NCI-H1694 treated with DMSO at 0.1 percent for 48 hours (cell line): Measurements from ENCODE around the gene COL1A1.

ENCODE experiments used
- DNase-seq: peaks from one replicate; lab custom pipeline; 2025; lab: John Stamatoyannopoulos, UW

The COL1A1 gene

DNA sequence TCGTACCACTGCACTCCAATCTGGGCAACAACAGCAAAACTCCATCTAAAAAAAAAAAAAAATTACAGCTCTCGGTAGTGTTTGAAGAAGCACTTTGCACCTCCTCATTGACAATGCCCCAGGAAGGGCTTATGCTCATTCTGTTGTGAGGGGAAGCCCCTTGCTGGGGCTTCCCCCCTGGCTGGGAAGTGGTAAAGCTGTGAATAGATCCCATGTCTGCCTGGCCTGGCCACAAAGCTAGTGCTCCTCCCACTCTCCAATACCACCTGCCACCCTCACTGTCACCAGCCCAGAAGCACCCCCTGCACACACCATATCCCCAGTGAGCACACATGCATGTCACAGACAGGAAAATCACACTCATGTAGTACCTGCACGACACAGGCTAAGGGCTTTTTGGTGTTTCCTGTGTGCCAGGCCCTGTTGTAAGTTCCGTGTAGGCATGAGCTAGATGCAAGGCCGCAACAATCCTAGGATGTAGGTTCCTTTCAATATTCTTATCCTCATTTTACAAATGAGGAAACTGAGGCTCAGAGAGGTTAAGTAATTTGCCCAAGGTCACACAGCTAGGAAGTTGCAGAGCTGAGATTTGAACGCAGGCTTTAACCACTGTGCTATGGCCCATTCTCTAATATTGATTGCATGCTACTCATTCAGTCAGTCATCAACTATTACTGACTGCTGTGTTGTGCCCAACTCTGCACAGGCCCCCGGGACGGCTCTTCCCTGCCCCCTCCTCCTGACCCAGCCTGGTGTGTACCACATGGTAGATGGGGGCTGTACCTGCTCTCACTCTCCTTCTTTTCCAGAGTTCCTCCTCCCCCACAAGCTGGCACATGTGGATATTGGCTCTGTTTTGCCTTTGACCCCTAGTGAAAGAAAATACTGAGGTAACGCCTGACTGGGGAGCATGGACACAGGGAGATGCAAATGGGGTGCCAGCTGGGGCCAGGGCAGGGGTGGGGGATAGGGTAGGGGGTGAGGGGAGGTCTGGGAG is 11.9 kb upstream of the COL1A1 start:
- DNase-seq, result peak; percentile 79

DNA sequence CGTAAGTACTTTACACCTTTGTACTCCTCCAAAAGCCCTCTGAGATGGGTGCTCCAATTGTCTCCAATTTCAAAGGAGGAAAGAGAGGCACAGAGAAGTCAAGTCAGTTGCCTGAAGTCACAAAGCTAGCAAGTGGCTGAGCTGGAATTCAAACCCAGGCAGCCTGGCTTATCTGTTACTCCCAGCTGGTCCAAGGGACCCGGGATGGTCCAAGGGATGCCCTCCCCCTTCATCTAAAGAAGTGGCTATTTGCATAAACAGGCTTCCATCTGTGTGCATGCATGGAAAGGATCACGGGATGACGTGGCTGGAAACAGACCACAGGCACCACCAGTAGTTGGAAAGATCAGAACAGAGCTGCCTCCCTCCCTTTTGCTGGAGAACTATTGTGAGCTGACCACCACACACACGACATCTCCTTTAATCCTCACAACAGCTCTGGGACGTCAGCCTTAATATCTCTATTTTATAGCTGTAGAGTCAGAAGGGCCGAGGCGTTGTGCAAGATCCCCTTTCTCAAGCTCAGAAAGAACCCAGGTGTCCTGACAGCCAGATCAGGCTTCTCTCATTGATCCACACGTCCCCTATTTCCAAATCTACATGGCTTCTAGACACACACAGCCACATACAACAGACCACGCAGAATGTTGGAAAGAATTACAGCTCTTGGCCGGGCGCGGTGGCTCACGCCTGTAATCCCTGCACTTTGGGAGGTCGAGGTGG is 10.9 kb upstream of the COL1A1 start:
- DNase-seq, result no peak

DNA sequence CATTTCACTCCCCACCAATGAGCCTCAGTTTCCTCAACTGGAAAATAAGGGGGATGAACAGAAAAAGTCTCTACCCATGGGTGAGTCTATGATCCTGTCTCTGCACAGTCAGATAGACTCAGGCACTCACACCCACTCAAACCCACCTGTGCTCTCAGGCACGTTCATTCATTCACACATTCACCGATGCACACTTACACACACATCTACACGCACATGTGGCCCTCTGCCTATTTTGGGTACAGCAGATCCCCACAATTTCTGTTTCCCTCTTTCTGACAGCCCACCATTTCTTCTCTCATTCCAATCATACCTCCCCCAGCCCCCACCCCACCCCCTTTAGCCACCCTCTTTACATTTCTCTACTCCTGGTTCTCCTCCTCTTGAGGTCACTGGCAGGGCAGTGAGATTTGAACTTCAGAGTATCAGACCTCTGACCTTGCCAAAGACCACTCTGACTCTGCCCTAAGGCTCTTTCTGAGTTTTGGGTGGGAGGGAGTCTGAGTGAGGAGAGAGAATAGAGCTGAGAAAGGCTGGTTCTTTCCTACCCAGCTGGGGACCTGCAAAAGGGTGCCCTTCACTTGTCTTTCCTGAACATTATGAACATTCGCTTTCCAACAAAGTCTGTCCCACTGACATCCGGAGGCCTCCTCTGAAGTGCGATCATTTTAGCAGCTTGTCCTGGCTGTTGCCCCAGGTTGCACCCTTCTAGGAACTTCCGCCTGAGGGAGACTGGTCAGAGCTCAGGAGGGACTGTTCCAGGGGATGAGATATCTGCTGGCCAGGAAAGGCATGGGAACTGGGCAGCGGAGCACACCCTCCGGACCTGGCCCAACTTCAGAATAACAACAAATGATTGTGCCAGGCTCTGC is 10.1 kb upstream of the COL1A1 start:
- DNase-seq, result no peak

- DNase-seq, result no peak
Observed at GRCh38 chr17:50210240-50211225, 9.1 kb upstream of the COL1A1 start.

DNA sequence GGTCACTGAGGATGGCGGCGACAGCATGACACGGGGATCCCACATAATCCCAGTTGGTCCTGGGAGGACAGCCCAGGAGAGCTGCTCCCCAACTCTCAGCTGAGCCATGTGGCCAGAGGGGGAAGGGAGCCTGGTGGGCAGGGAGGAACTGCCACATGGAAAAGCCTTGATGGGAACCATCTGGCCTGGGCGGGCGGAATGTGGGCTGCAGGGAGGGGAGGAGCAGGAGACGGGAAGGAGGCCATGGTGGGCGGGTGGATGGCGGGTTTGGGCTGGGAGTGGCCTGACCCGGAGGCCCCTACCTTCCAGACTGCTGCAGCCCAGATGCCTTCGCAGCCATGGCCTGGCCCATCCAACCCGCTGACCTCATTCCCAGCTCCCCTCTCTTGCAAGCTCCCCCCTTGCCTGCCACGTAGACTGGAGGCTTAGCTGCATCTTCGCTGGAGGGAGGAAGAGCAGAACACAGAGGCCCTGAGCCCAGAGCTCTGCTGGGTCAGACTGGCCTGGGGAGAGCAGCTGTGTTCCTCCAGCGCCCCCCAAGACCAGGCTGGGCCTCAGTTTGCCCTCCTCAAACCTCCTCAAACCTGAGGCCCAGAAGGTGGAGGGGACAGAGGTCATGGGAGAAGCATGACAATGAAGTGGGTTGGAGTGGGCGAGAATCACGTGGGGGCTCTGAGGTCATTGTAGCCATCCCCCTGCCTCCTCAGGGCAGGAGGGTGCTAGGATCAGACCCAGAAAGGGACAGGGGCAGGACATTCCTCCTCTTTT is 8.2 kb upstream of the COL1A1 start:
- peak; percentile 62 for DNase-seq

DNA sequence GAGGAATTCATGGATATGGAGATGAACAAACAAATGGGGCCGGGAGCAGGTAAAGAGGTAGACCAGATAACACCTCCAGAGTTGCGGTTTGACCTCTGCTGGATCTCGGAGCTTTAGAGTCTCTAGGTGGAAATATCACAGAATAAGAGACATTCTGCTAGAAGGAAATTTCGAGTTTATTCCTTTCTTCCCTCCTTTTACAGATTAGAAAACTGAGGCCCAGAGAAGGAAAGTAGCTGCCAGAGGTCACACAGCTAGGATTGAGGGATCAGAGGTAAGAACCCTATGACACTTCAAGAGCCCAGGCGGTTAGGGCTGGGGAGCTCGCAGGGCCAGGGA is 7.7 kb upstream of the COL1A1 start:
- DNase-seq, result no peak

DNA sequence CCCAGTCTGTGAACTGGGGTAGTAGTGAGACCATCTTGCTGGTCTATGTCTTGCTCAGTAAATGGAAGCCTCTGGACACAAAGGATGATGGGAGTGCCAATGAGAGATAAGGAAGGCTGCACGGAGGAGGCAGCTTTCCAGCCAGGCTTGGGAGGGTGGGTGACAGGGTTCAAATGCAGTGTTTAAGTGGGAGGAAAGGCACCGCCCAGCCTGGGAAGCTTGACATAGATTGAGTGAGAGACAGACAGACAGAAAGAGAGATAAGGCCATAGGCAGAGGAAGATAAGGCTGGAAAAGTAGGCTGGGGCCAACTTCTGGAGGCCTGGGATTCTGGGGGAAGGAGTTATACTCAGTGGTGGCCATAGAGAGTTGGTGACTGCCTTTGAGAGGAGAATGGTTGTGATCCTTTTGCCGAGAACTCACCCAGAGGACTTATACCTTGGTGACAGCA is 7.2 kb upstream of the COL1A1 start:
- DNase-seq, result no peak

- no peak for DNase-seq
Observed at GRCh38 chr17:50207792-50208567, 6.5 kb upstream of the COL1A1 start.

DNA sequence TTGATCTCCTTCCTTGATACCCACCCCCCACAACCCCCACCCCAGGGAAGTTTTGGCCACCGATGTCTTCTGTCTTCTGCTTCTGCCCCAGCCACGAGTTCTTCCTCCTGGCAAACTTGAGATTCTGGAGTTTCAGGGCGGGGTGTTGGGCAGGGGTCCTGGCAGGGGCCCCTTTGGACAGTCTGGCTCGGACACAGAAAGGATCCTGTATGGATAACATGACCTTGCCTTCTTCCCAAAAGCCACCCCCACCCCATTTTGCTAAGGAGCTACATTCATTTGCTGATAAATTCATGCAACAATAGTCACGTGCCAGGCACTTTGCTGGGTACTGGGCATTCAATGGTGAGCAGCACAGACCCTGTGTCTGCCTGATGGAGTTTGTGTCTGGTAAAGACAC is 5.9 kb upstream of the COL1A1 start:
- DNase-seq, result no peak

GRCh38 chr17:50206604-50207293 is 5.3 kb upstream of the COL1A1 start:
- DNase-seq, result peak; percentile 25

DNA sequence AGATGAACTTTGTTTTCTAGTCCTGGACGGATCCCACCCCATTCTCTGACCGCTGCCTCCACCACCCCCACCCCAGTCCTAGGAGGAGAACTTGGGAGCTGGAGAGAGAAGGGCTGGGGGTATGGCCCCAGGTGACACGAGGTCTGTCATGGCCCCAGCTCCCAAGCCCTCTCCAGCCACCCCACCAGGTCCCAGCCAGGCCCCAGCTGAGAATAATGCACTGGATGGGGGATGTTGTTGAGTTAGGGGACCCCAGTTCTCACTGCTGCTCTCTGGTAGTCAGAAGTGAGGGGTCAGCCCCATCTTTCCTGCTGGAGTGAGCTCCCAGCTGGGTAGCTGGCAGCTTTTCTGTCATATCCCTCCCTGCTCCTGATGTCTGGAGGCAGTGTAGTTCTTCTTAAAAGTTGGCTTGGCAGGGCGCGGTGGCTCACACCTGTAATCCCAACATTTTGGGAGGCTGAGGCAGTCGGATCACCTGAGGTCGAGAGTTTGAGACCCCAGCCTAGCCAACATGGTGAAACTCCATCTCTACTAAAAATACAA is 4.6 kb upstream of the COL1A1 start:
- no peak for DNase-seq

DNA sequence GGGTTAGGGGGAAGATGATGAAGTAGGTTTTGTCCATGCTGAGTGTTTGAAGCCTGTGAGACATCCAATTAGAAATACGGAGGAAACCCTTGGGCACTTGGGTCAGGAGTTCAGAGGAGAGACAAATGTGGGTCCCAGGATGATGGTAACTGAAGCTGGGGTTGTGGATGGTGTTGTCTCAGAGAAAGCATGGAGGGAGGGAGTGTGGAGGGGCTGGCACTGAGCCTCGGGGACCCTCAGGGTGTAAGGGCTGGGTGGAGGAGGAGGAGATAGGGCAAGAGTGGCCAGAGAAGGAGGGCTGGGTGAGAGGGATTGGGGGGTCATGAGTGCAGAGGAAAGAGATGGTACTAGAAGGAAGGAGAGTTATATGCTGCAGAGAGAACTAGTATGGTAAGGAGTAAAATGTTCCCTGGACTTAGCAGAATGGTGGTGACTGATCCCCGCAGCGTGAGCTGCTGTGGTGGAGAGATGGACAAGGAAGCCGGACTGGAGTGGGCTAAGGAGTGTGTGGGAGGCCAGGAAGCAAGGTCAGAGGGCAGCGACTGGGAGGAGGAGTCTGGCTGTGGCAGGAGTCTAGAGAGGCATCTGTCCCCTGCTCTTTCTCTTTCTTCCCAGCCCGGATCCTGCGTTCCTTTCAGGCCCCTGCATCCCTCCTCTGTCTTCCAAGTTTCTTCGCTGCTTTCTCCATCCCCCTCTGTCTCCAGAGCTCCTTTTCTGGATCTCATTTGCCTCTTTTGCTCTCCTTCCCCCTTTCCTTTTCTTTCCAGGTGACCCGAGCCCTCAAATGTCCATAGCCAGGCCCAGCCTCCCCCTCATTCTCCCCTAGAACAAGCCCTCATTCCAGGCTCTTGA is 3.9 kb upstream of the COL1A1 start:
- DNase-seq, result no peak

GRCh38 chr17:50204431-50204830 is 3.0 kb upstream of the COL1A1 start:
- no peak for DNase-seq

- DNase-seq, result no peak
Observed at GRCh38 chr17:50203604-50204345, 2.3 kb upstream of the COL1A1 start.

DNA sequence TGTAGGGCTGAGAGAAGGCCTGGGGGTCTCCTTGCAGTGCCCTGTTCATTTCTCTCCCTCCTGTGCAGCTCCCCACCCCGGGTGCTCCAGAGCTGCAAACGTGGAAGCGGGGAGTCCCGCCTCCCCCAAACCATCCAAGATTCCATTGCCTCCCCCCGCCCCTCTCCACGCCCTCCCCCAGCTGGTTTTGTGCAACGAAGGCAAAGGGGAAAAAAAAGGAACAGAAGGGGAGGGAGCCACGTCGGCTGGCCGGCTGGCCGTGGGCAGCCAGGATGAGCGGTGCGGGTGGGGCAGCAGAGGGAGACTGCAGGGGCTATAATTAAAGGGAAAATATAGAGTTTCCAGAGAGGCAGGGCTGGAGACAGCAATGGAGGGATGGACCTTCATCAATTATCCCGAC is 1.7 kb upstream of the COL1A1 start:
- DNase-seq, result no peak

DNA sequence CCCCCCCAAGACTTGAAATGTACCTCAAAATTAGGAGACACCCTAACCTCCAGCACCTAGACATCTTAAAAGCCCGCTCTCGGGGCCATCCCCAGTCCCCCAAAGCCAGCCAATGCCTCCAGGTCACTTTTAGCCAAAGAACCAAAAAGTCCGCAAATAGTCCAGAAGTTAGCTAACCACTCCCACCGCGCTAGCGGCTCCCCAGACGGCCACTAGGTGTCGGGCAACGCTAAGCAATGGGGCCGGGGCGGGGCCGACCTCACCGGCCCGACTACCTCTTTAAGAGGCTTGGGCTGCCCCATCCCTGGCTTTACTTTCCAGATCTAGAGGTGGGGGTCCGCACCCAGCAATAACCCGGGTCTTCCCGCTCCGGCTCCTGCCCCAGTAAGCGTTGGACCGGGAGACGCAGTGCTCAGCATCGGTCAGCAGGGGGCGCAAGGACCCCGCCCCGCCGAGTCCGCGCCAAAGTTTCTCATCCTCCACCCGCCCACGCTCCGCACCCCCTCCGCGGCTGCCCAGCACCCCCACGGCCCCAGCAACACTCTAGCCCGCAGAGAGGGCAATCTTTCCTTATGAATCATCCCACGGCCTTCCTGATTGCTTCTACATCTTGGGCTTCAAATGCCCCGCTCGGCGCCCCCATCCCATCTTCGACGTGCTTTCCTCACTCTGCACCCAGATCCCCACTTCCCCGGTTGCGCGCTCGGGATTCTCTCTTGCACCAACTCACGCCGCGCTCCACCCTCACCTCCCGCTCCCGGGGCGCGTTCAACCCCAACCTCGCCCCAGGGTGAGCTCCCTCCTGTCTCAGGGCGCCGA is 765 bp downstream of the COL1A1 start:
- DNase-seq, result peak; percentile 78
